K562 (cell line): Measurements from ENCODE around the gene S100A2. TPM values are rescaled to one million over a fixed set of nuclear protein-coding genes. Genes with fewer than 3 reads are reported as not detected.

Experiments used
- ATF3 ChIP-seq, 2 experiments: fragments of 450-650 bp in 1 of 2; sonication (generic) in 1 of 2; formaldehyde crosslinking in 1 of 2; IDR thresholded peaks in 1 of 2; conservative IDR thresholded peaks in 1 of 2; 2 replicates each; pipeline versions ENCODE4 v1.6.1 to v1.8.1; 2016 to 2023; ENCODE audit warnings: mild to moderate bottlenecking in 2 of 2, moderate library complexity in 2 of 2, inconsistent platforms in 1 of 2, missing genetic modification reagents in 1 of 2
- CHD1 ChIP-seq: fragments of 200-600 bp; sonication (generic); IDR thresholded peaks from one replicate; pipeline ENCODE4 v1.6.1; 2012; ENCODE audit warnings: mild to moderate bottlenecking, moderate library complexity, low read length, inconsistent platforms
- CTBP1 ChIP-seq: fragments of 450-650 bp; IDR thresholded peaks from 2 replicates; pipeline ENCODE4 v1.6.1; 2016; ENCODE audit warnings: borderline replicate concordance
- FUS ChIP-seq: fragments of 200-400 bp; formaldehyde crosslinking; optimal IDR thresholded peaks from 2 replicates; pipeline ENCODE3; 2017; ENCODE audit warnings: low read depth, low read length
- HLTF ChIP-seq: fragments of 450-650 bp; IDR thresholded peaks from 2 replicates; pipeline ENCODE4 v1.6.1; 2016
- KHSRP ChIP-seq: fragments of 450-650 bp; IDR thresholded peaks from 2 replicates; pipeline ENCODE4 v1.6.1; 2017
- MYC ChIP-seq, 2 experiments: fragments of 250-450 bp in 1 of 2; sonication (Bioruptor Pico) in 1 of 2; IDR thresholded peaks; 2 replicates each; pipeline versions ENCODE4 v1.5.1 to v1.6.1; 2012 to 2021; ENCODE audit warnings: low read depth in 2 of 2, borderline replicate concordance in 1 of 2, improper control_type of control experiment in 1 of 2, low read length in 1 of 2, mild to moderate bottlenecking in 1 of 2, moderate library complexity in 1 of 2
- PKNOX1 ChIP-seq: fragments of 450-650 bp; IDR thresholded peaks from 2 replicates; pipeline ENCODE4 v1.6.1; 2016
- ZFP30 ChIP-seq: fragments of 250-450 bp; sonication (Bioruptor Pico); IDR thresholded peaks from 2 replicates; pipeline ENCODE4 v1.8.0; 2022; ENCODE audit warnings: moderate library complexity, mild to moderate bottlenecking, inconsistent platforms, borderline replicate concordance
- ZNF699 ChIP-seq: fragments of 250-450 bp; sonication (Bioruptor Pico); IDR thresholded peaks from 2 replicates; pipeline ENCODE4 v1.8.0; 2021; ENCODE audit warnings: mild to moderate bottlenecking, moderate library complexity; ENCODE audit not compliant: insufficient replicate concordance
- ZNF778 ChIP-seq: fragments of 450-650 bp; formaldehyde crosslinking; IDR thresholded peaks from 2 replicates; pipeline ENCODE4 v1.4.0; 2020; ENCODE audit warnings: mild to moderate bottlenecking, moderate library complexity
- polyA plus RNA-seq, 8 experiments: library from polyadenylated mRNA; depleted of rRNA in 4 of 8; stranded (reverse) in 5 of 8; unstranded in 3 of 8; fragments of >200 nt; fragmentation: Nextera tagmentation in 2 of 8; fragmentation: Illumina TruSeq in 1 of 8; extraction: Ambion mirVana in 2 of 8; extraction: Trizol in 1 of 8; gene quantifications; 2 replicates each; pipeline versions ENCODE4 v1.2.1 to v1.2.3, GENCODE V29; 2011 to 2014; ENCODE audit warnings: inconsistent platforms in 1 of 8, missing spikeins in 1 of 8
- total RNA-seq, 7 experiments: library from RNA; depleted of rRNA in 6 of 7; stranded (reverse); fragments of >200 nt in 6 of 7; fragmentation: Illumina TruSeq in 2 of 7; extraction: Trizol in 2 of 7; gene quantifications; 2 replicates each; pipeline versions ENCODE4 v1.2.1 to v1.2.3, GENCODE V29; 2011 to 2021; ENCODE audit warnings: low replicate concordance in 1 of 7
- TF ChIP-seq, protein P1 (sequence below): fragments of 200-800 bp; sonication (Bioruptor generic); IDR thresholded peaks from 2 replicates; pipeline ENCODE4 v1.6.1; 2017; ENCODE audit warnings: missing genetic modification characterization, missing compliant biosample characterization

Gene S100A2
- total and polyA plus RNA-seq, 9 of the 15 experiments (the other 6 are each of a cell fraction or from before 2014, with no cell fraction given) = 0.28 to 0.65 (median 0.44) TPM; not detected in 4

DNA sequence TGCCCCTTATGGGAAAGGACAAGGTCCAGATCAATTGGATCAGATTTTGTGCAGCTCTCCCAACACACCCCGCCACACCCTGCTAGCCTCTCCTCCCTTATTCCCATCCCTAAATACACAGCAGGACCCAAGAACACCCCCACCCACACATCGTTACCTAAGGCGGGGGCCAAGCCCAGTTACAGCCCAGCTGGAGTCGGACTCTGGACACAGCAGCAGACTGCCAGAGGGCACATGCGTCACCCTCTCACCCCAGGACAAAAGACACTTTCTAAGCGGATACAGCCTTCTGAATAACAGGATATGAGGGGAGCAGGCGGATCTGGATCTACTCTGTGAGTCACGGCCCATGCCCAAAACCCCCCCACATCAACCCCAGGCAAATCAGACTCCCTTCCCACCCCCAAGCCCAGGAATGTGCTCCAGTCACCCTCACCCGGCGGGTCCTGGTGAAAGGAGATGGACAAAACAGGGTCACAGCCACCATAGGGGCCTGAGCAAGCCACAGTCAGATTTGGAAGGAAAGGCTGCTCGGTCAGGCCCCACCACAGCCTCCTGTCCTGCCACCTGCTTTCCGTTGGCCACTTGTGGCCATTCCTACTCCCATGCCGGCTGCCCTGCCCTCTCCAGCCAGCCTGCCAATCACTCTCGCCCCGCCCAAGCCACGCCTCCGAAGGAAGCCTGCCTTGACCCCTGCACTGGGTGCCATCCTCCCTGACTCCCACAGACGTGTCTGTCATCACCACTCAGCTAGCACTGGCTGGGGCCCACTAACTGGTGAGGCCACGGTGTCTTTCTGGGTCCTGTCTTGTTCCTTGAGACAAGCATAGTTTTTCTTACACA lies 43.3 kb upstream of the S100A2 start (continued):
- TF ChIP-seq ATF3 (IDR thresholded peaks at IDR 0.05) (peak; percentile 46), ATF3 (CRISPR knock-in tag; conservative IDR thresholded peaks at IDR 0.05) (no peak), ZNF778 (CRISPR knock-in tag) (no peak), CTBP1 (peak; percentile 82; the same call in 1 of the 2 replicates), HLTF (no peak), ZNF699 (CRISPR knock-in tag) (no peak), KHSRP (no peak), PKNOX1 (peak; percentile 99), CHD1 (no peak), MYC (IDR thresholded peaks at IDR 0.05; ENCODE audit: low read depth, low read length) (0 out of 2 replicates have a peak, but pooled peaks have one; percentile 26), MYC (CRISPR knock-in tag; IDR thresholded peaks at IDR 0.05; ENCODE audit: borderline replicate concordance, low read depth) (no peak), FUS (no peak), ZFP30 (CRISPR knock-in tag) (no peak)
- TF ChIP-seq, protein P1, sequence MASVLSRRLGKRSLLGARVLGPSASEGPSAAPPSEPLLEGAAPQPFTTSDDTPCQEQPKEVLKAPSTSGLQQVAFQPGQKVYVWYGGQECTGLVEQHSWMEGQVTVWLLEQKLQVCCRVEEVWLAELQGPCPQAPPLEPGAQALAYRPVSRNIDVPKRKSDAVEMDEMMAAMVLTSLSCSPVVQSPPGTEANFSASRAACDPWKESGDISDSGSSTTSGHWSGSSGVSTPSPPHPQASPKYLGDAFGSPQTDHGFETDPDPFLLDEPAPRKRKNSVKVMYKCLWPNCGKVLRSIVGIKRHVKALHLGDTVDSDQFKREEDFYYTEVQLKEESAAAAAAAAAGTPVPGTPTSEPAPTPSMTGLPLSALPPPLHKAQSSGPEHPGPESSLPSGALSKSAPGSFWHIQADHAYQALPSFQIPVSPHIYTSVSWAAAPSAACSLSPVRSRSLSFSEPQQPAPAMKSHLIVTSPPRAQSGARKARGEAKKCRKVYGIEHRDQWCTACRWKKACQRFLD (CRISPR knock-in tag) = peak; percentile 60; the same call in 1 of the 2 replicates
